ENCODE results near the gene FBN2. TPM values are rescaled to one million over a fixed set of nuclear protein-coding genes. Genes with fewer than 3 reads are reported as not detected.

The FBN2 gene
- total RNA-seq, 1 experiment from 2014 or later, result 0.08 TPM

DNA sequence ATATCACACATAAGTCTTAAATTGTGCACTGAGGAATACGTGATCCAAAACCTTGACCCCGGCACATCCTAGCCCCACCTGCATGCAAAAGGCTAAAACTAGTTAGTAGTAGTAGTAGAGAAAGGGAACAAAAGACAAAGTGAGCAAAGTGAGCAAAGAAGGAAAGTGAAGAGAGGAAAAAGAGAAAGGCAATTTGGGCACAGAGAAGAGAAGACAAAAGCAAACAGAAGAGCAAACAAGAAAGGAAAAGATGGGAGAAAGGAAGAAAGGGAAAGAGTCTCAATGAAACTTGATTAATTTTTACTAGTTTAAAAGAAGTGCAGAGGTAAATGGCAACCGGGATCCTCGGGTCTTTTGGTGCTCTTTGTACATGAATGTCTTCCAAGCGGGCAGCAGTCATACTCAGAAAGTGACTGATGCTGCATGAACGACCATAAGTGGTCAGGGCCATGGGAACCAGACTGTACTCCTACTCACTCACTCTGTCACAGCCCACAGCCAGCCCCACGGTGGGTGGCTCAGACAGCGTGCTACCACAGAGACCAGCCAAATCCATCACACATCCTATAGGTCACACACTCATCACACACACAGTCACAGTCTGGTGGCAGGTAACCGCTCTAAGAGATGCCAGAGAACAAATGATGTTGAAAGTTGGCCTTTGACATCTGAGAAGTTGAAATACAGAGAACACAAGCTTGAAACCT, 203.9 kb downstream of the FBN2 start:
- Histone ChIP-seq H3K4me1 (ENCODE audit: control insufficient read depth, insufficient read depth, low read length) (no peaks in the 10 kb centered on the region), H3K4me3 (ENCODE audit: low read depth in 2 of 2, low read length in 2 of 2) (no peak overlapping the region), H3K27me3 (ENCODE audit: control insufficient read depth, insufficient read depth, low read length) (no peaks in the 10 kb centered on the region), H3K27ac (ENCODE audit: low read length) (no peak overlapping the region), H3K36me3 (ENCODE audit: control insufficient read depth, insufficient read depth, low read length) (no peaks in the 10 kb centered on the region), H3K9me3 (ENCODE audit: control insufficient read depth, insufficient read depth, low read depth, low read length) (no peaks in the 10 kb centered on the region)
- CTCF ChIA-PET, result no interaction called here
- intact Hi-C loops (cut with micrococcal nuclease; ENCODE audit: unreplicated experiment), result no loop called here
- POLR2A ChIA-PET, result no interaction called here
- ATAC-seq, result no peak
- no TSS peak for BruUV-seq (replicated peaks)
- TF ChIP-seq POLR2AphosphoS5 (IDR thresholded peaks at IDR 0.05; ENCODE audit: low read depth, low read length) (no peak), TCF7L2 (IDR thresholded peaks at IDR 0.05; ENCODE audit: low read depth, low read length) (no peak)
- TF ChIP-seq, protein P1, sequence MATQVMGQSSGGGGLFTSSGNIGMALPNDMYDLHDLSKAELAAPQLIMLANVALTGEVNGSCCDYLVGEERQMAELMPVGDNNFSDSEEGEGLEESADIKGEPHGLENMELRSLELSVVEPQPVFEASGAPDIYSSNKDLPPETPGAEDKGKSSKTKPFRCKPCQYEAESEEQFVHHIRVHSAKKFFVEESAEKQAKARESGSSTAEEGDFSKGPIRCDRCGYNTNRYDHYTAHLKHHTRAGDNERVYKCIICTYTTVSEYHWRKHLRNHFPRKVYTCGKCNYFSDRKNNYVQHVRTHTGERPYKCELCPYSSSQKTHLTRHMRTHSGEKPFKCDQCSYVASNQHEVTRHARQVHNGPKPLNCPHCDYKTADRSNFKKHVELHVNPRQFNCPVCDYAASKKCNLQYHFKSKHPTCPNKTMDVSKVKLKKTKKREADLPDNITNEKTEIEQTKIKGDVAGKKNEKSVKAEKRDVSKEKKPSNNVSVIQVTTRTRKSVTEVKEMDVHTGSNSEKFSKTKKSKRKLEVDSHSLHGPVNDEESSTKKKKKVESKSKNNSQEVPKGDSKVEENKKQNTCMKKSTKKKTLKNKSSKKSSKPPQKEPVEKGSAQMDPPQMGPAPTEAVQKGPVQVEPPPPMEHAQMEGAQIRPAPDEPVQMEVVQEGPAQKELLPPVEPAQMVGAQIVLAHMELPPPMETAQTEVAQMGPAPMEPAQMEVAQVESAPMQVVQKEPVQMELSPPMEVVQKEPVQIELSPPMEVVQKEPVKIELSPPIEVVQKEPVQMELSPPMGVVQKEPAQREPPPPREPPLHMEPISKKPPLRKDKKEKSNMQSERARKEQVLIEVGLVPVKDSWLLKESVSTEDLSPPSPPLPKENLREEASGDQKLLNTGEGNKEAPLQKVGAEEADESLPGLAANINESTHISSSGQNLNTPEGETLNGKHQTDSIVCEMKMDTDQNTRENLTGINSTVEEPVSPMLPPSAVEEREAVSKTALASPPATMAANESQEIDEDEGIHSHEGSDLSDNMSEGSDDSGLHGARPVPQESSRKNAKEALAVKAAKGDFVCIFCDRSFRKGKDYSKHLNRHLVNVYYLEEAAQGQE (IDR thresholded peaks at IDR 0.05; ENCODE audit: insufficient read depth in 1 of 2, low read depth in 2 of 2, low read length in 1 of 2), result no peak
- in situ Hi-C loops (cut with HindIII; ENCODE audit: low pct_unique_long_range_greater_than_20kb, low sequenced_read_pairs), result no loop called here
- DNase-seq (ENCODE audit: low read depth, low spot score), result no peak

DNA sequence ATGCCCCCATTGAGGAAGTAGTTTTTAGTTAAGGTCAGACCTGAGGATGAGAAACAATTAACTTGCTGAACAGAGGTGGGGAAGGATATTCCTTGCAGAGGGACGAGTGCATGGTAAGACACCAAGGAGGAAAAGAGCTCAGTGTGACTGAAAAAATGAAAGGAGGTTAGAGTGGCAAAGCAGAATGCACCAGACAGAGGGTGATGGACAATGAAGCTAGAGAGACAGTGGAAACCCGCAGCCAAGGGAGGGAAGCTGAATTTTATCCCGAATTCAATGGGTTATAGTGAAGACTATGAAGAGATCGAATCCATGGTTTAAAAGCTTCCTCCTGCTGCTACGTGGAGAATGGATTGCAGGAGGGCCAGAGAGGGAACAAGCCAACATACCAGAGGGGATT, 206.8 kb downstream of the FBN2 start:
- CTCF ChIA-PET, result no interaction called here
- ATAC-seq, result no peak
- Histone ChIP-seq H3K9me3 (ENCODE audit: control insufficient read depth, insufficient read depth, low read depth, low read length) (no peaks in the 10 kb centered on the region), H3K27me3 (ENCODE audit: control insufficient read depth, insufficient read depth, low read length) (no peaks in the 10 kb centered on the region), H3K27ac (ENCODE audit: low read length) (no peak overlapping the region), H3K36me3 (ENCODE audit: control insufficient read depth, insufficient read depth, low read length) (no peaks in the 10 kb centered on the region), H3K4me3 (ENCODE audit: low read depth in 2 of 2, low read length in 2 of 2) (no peak overlapping the region), H3K4me1 (ENCODE audit: control insufficient read depth, insufficient read depth, low read length) (no peaks in the 10 kb centered on the region)
- no TSS peak for BruUV-seq (replicated peaks)
- no peak for DNase-seq (ENCODE audit: low read depth, low spot score)
- POLR2A ChIA-PET, result no interaction called here
- TF ChIP-seq, protein P2, sequence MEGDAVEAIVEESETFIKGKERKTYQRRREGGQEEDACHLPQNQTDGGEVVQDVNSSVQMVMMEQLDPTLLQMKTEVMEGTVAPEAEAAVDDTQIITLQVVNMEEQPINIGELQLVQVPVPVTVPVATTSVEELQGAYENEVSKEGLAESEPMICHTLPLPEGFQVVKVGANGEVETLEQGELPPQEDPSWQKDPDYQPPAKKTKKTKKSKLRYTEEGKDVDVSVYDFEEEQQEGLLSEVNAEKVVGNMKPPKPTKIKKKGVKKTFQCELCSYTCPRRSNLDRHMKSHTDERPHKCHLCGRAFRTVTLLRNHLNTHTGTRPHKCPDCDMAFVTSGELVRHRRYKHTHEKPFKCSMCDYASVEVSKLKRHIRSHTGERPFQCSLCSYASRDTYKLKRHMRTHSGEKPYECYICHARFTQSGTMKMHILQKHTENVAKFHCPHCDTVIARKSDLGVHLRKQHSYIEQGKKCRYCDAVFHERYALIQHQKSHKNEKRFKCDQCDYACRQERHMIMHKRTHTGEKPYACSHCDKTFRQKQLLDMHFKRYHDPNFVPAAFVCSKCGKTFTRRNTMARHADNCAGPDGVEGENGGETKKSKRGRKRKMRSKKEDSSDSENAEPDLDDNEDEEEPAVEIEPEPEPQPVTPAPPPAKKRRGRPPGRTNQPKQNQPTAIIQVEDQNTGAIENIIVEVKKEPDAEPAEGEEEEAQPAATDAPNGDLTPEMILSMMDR (IDR thresholded peaks at IDR 0.05), result no peak
- TF ChIP-seq POLR2AphosphoS5 (IDR thresholded peaks at IDR 0.05; ENCODE audit: low read depth, low read length) (no peak), TCF7L2 (IDR thresholded peaks at IDR 0.05; ENCODE audit: low read depth, low read length) (no peak), SIN3A (IDR thresholded peaks at IDR 0.05; ENCODE audit: borderline replicate concordance, insufficient read depth, low read depth, low read length) (no peak)
- TF ChIP-seq, protein P1 (IDR thresholded peaks at IDR 0.05; ENCODE audit: insufficient read depth in 1 of 2, low read depth in 2 of 2, low read length in 1 of 2), result no peak
- in situ Hi-C loops (cut with HindIII; ENCODE audit: low pct_unique_long_range_greater_than_20kb, low sequenced_read_pairs), result no loop called here
- intact Hi-C loops (cut with micrococcal nuclease; ENCODE audit: unreplicated experiment), result no loop called here
